GM12878 (cell line): ENCODE measurements around the gene SPATA32. TPM values are rescaled to one million over a fixed set of nuclear protein-coding genes. Genes with fewer than 3 reads are reported as not detected.

ENCODE experiments used
- ATAC-seq: fragments of 200-7000 bp; cut with Tn5 transposase; 3 replicates; pipeline ENCODE4 v1.9.1; 2020; ENCODE audit warnings: mild to moderate bottlenecking, moderate library complexity
- BruUV-seq: library from RNA; stranded (reverse); fragments of 400-500 nt; replicated peaks from 2 replicates; lab custom pipeline; 2021; lab: Mats Ljungman, UMichigan
- CTCF ChIA-PET: fragments of 300-600 bp; sonication (Branson Sonifier 250); formaldehyde crosslinking; extraction: SDS; loops from one replicate; lab custom pipeline; 2021; ENCODE audit warnings: inconsistent platforms; lab: Yijun Ruan, JAX
- POLR2A ChIA-PET: fragments of 350-600 bp; formaldehyde crosslinking; extraction: SDS; loops from one replicate; lab custom pipeline; 2021; ENCODE audit warnings: inconsistent platforms; lab: Charles Lee
- RAD21 ChIA-PET: fragments of 300-600 bp; sonication (Branson Sonifier 250); formaldehyde crosslinking; loops from one replicate; lab custom pipeline; 2023; ENCODE audit warnings: antibody characterized with exemption; ENCODE audit not compliant: unreplicated experiment; lab: Charles Lee
- SMC1A ChIA-PET: fragments of 300-600 bp; sonication (Branson Sonifier 250); formaldehyde crosslinking; loops from one replicate; lab custom pipeline; 2023; ENCODE audit not compliant: unreplicated experiment, uncharacterized antibody; lab: Charles Lee
- DNase-seq: peaks from one replicate; pipeline ENCODE4 v3.0.0-alpha.2; 2011; ENCODE audit warnings: low read depth, low spot score
- FAIRE-seq: peaks from 3 replicates; lab custom pipeline; 2011; peaks lifted over from hg19 to GRCh38; lab: Jason Lieb, UNC
- H2AFZ ChIP-seq: 2 replicates; pipeline ENCODE4 v1.6.0; 2011; ENCODE audit warnings: low read depth, low read length, control low read depth; ENCODE audit not compliant: control insufficient read depth
- H3K27ac ChIP-seq: 2 replicates; pipeline ENCODE4 v1.5.1; 2011; ENCODE audit warnings: control low read depth; ENCODE audit not compliant: control insufficient read depth, insufficient read depth
- H3K27me3 ChIP-seq, 2 experiments: replicated peaks in 1 of 2; 2 replicates each; pipeline versions ENCODE4 v1.6.0 to v1.6.1; 2011; ENCODE audit warnings: low read length in 1 of 2; ENCODE audit not compliant: control insufficient read depth in 2 of 2, insufficient read depth in 2 of 2
- H3K36me3 ChIP-seq, 2 experiments: 2 replicates each; pipeline ENCODE4 v1.5.1; 2011; ENCODE audit warnings: low read length in 1 of 2; ENCODE audit not compliant: control insufficient read depth in 2 of 2, insufficient read depth in 2 of 2
- H3K4me1 ChIP-seq: 2 replicates; pipeline ENCODE4 v1.6.1; 2011; ENCODE audit warnings: mild to moderate bottlenecking, low read length, moderate library complexity, mixed read lengths; ENCODE audit not compliant: control insufficient read depth, insufficient read depth
- H3K4me2 ChIP-seq: 2 replicates; pipeline ENCODE4 v1.6.0; 2011; ENCODE audit warnings: control low read depth; ENCODE audit not compliant: control insufficient read depth, insufficient read depth
- H3K4me3 ChIP-seq: fragments of 200-600 bp; sonication (generic); 2 replicates; pipeline ENCODE4 v1.5.1; 2016
- H3K79me2 ChIP-seq: 2 replicates; pipeline ENCODE4 v1.6.0; 2011; ENCODE audit warnings: low read length; ENCODE audit not compliant: control insufficient read depth, insufficient read depth
- H3K9ac ChIP-seq: 2 replicates; pipeline ENCODE4 v1.8.0; 2011; ENCODE audit warnings: low read length, control low read depth, mixed read lengths; ENCODE audit not compliant: control insufficient read depth, insufficient read depth
- H3K9me3 ChIP-seq: replicated peaks from 3 replicates; pipeline ENCODE4 v1.5.1; 2011; ENCODE audit warnings: mild to moderate bottlenecking, low read length; ENCODE audit not compliant: control insufficient read depth, insufficient read depth
- H4K20me1 ChIP-seq: 2 replicates; pipeline ENCODE4 v1.6.0; 2011; ENCODE audit not compliant: control insufficient read depth, insufficient read depth
- BCLAF1 ChIP-seq: fragments of 450-650 bp; IDR thresholded peaks from 2 replicates; pipeline ENCODE4 v1.6.1; 2017; ENCODE audit warnings: antibody characterized with exemption, mild to moderate bottlenecking, moderate library complexity
- CBX3 ChIP-seq: fragments of 200-600 bp; sonication (generic); IDR thresholded peaks from 2 replicates; pipeline ENCODE4 v1.6.1; 2016; ENCODE audit warnings: low read depth, borderline replicate concordance
- CEBPB ChIP-seq, 2 experiments: fragments of 150-350 bp in 1 of 2; IDR thresholded peaks; 2 replicates each; pipeline ENCODE4 v1.6.1; 2012 to 2014; ENCODE audit warnings: low read depth in 2 of 2, low read length in 2 of 2, borderline replicate concordance in 1 of 2, inconsistent platforms in 1 of 2
- E2F8 ChIP-seq: fragments of 450-650 bp; IDR thresholded peaks from 2 replicates; pipeline ENCODE4 v1.6.1; 2018; ENCODE audit warnings: mild to moderate bottlenecking, low read depth, moderate library complexity; ENCODE audit not compliant: partially characterized antibody
- E4F1 ChIP-seq: fragments of 450-650 bp; IDR thresholded peaks from 2 replicates; pipeline ENCODE4 v1.6.1; 2018; ENCODE audit warnings: borderline replicate concordance, mild to moderate bottlenecking; ENCODE audit not compliant: partially characterized antibody
- FOXK2 ChIP-seq: fragments of 450-650 bp; IDR thresholded peaks from 2 replicates; pipeline ENCODE4 v1.6.1; 2017; ENCODE audit warnings: mild to moderate bottlenecking, moderate library complexity
- IKZF2 ChIP-seq, 2 experiments: fragments of 450-650 bp; IDR thresholded peaks; 2 replicates each; pipeline ENCODE4 v1.6.1; 2017; ENCODE audit warnings: mild to moderate bottlenecking in 2 of 2, moderate library complexity in 2 of 2
- MAX ChIP-seq: IDR thresholded peaks from 2 replicates; pipeline ENCODE4 v1.6.1; 2012; ENCODE audit warnings: low read depth, low read length, improper control_type of control experiment
- MYC ChIP-seq: IDR thresholded peaks from 2 replicates; pipeline ENCODE4 v1.6.1; 2011; ENCODE audit warnings: mild to moderate bottlenecking, low read length, moderate library complexity, inconsistent platforms; ENCODE audit not compliant: insufficient read depth, insufficient replicate concordance, insufficient read length, severe bottlenecking
- PBX3 ChIP-seq: IDR thresholded peaks from 2 replicates; pipeline ENCODE4 v1.6.1; 2011; ENCODE audit warnings: mild to moderate bottlenecking, low read depth, low read length, moderate library complexity; ENCODE audit not compliant: insufficient replicate concordance
- SUZ12 ChIP-seq: fragments of 200-600 bp; sonication (generic); IDR thresholded peaks from one replicate; pipeline ENCODE4 v1.6.1; 2018; ENCODE audit warnings: antibody characterized with exemption, mild to moderate bottlenecking; ENCODE audit not compliant: unreplicated experiment
- WGBS: methylation state at CpG from one replicate; pipeline ENCODE4 v1.1.6; 2016; ENCODE audit warnings: low lambda C conversion rate; ENCODE audit not compliant: insufficient replicate concordance, insufficient coverage; ENCODE audit errors: missing lambda C conversion rate; 5-methylcytosine and 5-hydroxymethylcytosine counted together
- in situ Hi-C: fragments of 300-500 bp; cut with MboI; formaldehyde crosslinking; loops from 9 replicates; pipeline ENCODE4 v1.14.3; 2018; ENCODE audit warnings: mixed read lengths
- intact Hi-C: fragments of 100-400 bp; cut with micrococcal nuclease; formaldehyde crosslinking; loops from one replicate; pipeline ENCODE4 v1.14.2; 2022; ENCODE audit not compliant: unreplicated experiment
- polyA plus RNA-seq, 11 experiments: library from polyadenylated mRNA; depleted of rRNA in 4 of 11; unstranded in 6 of 11; stranded (reverse) in 5 of 11; fragments of >200 nt; fragmentation: Nextera tagmentation in 4 of 11; fragmentation: Illumina TruSeq in 1 of 11; extraction: Ambion mirVana in 4 of 11; extraction: Trizol in 1 of 11; gene quantifications; 1 replicate in 1 of 11; 2 replicates in 10 of 11; pipeline versions ENCODE4 v1.2.1 to v1.2.3, GENCODE V29; 2011 to 2016; ENCODE audit warnings: inconsistent platforms in 2 of 11, missing spikeins in 2 of 11, low read depth in 1 of 11
- total RNA-seq, 4 experiments: library from RNA; depleted of rRNA in 3 of 4; stranded (reverse); fragments of >200 nt in 3 of 4; fragmentation: Illumina TruSeq in 1 of 4; extraction: Trizol in 1 of 4; gene quantifications; 2 replicates each; pipeline versions ENCODE4 v1.2.1 to v1.2.3, GENCODE V29; 2013 to 2021

Gene SPATA32
- total and polyA plus RNA-seq, 10 of the 15 experiments (the other 5 are each of a cell fraction or from before 2014, with no cell fraction given) = 0.03 to 0.35 (median 0.11) TPM; not detected in 3

- ATAC-seq = no peak
- in situ Hi-C loops (loop anchor here (25.0 kb wide), 1 partner anchor 353 kb away; no protein-coding TSS in a partner anchor), intact Hi-C loops (no loop called here)
- no peaks in the 10 kb centered on the region for H3K9me3 ChIP-seq
- SMC1A ChIA-PET = interaction anchor here (0.7 to 2.1 kb wide), 9 partner anchors 10 to 129 kb away, joined by 3 to 9 read pairs (median 4); no protein-coding TSS in a partner anchor
- H3K79me2 ChIP-seq = no peaks in the 10 kb centered on the region
- RAD21 ChIA-PET = interaction anchor here (0.8 to 1.0 kb wide), 3 partner anchors 18 to 40 kb away, joined by 3 to 5 read pairs (median 3); no protein-coding TSS in a partner anchor
- peaks cover 4 to 7% of the 10 kb centered on the region in 2 experiments; a peak in 2 of 4 replicates for H3K36me3 ChIP-seq
- no peak overlapping the region for H3K27ac ChIP-seq
- no peak overlapping the region for H3K4me3 ChIP-seq
- FAIRE-seq = no peak
- no peak overlapping the region for H3K4me2 ChIP-seq
- H2AFZ ChIP-seq = no peak overlapping the region
- H3K9ac ChIP-seq = no peak overlapping the region
- no peak for DNase-seq
- no peaks in the 10 kb centered on the region for H3K27me3 ChIP-seq
- 80% methylated on average over 5 of the region's 5 CpGs for WGBS
- no TSS peak for BruUV-seq
- no peaks in the 10 kb centered on the region for H4K20me1 ChIP-seq
- POLR2A ChIA-PET = interaction anchor here (0.7 kb wide), 1 partner anchor 10 kb away, joined by 3 read pairs; no protein-coding TSS in a partner anchor
- CTCF ChIA-PET = interaction anchor here (0.9 to 1.4 kb wide), 7 partner anchors 10 to 124 kb away, joined by 3 to 6 read pairs (median 3); no protein-coding TSS in a partner anchor
- peaks cover 20% of the 10 kb centered on the region for H3K4me1 ChIP-seq
- TF ChIP-seq SUZ12 = no peak
- TF ChIP-seq E2F8 = no peak
- no peak for TF ChIP-seq FOXK2
- no peak for TF ChIP-seq PBX3
- TF ChIP-seq IKZF2 (IDR thresholded peaks at IDR 0.05) = no peak
- no peak for TF ChIP-seq MYC
- TF ChIP-seq CBX3 = no peak
- no peak for TF ChIP-seq MAX
- TF ChIP-seq BCLAF1 = no peak
- TF ChIP-seq E4F1 = no peak
- TF ChIP-seq CEBPB (IDR thresholded peaks at IDR 0.05; ENCODE audit: borderline replicate concordance in 1 of 2, low read depth in 2 of 2, low read length in 2 of 2) = no peak
These were observed 2.9 kb downstream of the SPATA32 start for GRCh38 chr17:45258981-45259380.
